ENCODE results near the gene AUTS2. TPM values are rescaled to one million over a fixed set of nuclear protein-coding genes. Genes with fewer than 3 reads are reported as not detected.

The AUTS2 gene
- total RNA-seq, 1 experiment from 2014 or later = 42.1 TPM

DNA sequence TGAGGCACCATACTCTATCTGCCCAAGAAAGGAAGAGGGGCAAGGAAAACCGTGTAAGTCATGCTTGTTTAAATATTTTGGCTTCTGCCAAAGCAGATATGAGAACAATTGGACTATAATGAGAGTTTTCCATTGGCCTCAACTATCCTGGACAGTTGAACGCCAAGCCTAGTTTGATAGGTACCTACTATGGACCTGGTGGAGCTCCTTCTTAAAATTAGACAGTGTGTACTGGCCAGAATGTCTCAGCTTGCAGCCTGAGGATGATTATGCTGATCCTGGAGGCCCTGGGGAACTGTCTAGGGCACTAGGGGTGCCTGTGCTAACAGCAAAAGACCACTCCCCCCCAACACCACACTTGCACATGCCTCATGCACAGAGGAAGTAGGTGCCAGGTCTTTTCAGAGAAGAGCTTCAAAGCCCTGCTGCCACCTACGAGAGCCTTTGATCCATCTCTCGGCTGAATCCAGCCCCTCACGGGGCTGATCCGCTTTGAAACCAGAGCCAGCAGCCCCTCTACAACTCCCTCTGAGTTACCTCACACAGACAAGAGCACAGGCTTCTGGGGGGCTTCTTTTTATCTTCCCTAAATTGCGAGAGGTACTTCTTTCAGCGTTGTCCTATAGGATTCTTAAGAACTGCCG, 1059.8 kb downstream of the AUTS2 start:
- H3K36me3 ChIP-seq (ENCODE audit: insufficient read depth, low read length, poor library complexity, severe bottlenecking) = no peaks in the 10 kb centered on the region
- CTCF ChIA-PET = no interaction called here
- H3K27ac ChIP-seq (ENCODE audit: low read depth, low read length, poor library complexity, severe bottlenecking) = no peak overlapping the region
- no peaks in the 10 kb centered on the region for H3K9me3 ChIP-seq (ENCODE audit: low read depth, low read length, poor library complexity, severe bottlenecking)
- no peaks in the 10 kb centered on the region for H3K27me3 ChIP-seq (replicated peaks; ENCODE audit: insufficient read depth, low read depth, low read length, poor library complexity)
- H3K4me1 ChIP-seq (ENCODE audit: insufficient read depth, low read length, poor library complexity, severe bottlenecking) = no peaks in the 10 kb centered on the region
- TF ChIP-seq EZH2 (IDR thresholded peaks at IDR 0.05; ENCODE audit: borderline replicate concordance, low read depth, low read length, poor library complexity, severe bottlenecking) = no peak
- TF ChIP-seq, protein P1, sequence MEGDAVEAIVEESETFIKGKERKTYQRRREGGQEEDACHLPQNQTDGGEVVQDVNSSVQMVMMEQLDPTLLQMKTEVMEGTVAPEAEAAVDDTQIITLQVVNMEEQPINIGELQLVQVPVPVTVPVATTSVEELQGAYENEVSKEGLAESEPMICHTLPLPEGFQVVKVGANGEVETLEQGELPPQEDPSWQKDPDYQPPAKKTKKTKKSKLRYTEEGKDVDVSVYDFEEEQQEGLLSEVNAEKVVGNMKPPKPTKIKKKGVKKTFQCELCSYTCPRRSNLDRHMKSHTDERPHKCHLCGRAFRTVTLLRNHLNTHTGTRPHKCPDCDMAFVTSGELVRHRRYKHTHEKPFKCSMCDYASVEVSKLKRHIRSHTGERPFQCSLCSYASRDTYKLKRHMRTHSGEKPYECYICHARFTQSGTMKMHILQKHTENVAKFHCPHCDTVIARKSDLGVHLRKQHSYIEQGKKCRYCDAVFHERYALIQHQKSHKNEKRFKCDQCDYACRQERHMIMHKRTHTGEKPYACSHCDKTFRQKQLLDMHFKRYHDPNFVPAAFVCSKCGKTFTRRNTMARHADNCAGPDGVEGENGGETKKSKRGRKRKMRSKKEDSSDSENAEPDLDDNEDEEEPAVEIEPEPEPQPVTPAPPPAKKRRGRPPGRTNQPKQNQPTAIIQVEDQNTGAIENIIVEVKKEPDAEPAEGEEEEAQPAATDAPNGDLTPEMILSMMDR (conservative IDR thresholded peaks at IDR 0.05; ENCODE audit: low read depth, low read length) = no peak
- POLR2A ChIA-PET (ENCODE audit: low non-redundant PET) = no interaction called here
- H3K4me3 ChIP-seq (ENCODE audit: low read depth, low read length, poor library complexity, severe bottlenecking) = no peak overlapping the region
- BruUV-seq (replicated peaks) = no TSS peak
- intact Hi-C loops (cut with micrococcal nuclease; ENCODE audit: unreplicated experiment) = no loop called here
- no peak for DNase-seq (ENCODE audit: low spot score)

DNA sequence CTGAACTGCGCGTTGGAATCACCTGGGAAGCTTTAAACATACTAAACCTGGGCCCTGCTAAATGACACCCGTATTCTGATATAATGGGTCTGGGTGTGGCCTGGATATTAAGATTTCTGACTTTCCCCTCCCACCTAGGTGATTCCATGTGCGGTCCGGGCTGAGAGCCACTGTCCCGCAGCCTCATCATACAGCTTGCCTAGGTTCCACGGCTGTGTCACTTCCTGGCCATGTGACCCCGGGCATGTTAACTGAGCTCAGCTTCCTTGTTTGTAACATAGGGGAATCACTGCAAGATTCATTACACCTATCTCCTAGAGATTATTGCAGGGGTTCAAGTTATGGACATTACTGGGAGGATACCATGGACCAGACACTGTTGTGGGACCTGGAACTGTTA, 1061.0 kb downstream of the AUTS2 start:
- no peaks in the 10 kb centered on the region for H3K9me3 ChIP-seq (ENCODE audit: low read depth, low read length, poor library complexity, severe bottlenecking)
- H3K27ac ChIP-seq (ENCODE audit: low read depth, low read length, poor library complexity, severe bottlenecking) = no peak overlapping the region
- no peaks in the 10 kb centered on the region for H3K4me1 ChIP-seq (ENCODE audit: insufficient read depth, low read length, poor library complexity, severe bottlenecking)
- BruUV-seq (replicated peaks) = no TSS peak
- no peaks in the 10 kb centered on the region for H3K27me3 ChIP-seq (replicated peaks; ENCODE audit: insufficient read depth, low read depth, low read length, poor library complexity)
- no peak for DNase-seq (ENCODE audit: low spot score)
- CTCF ChIA-PET = no interaction called here
- no peaks in the 10 kb centered on the region for H3K36me3 ChIP-seq (ENCODE audit: insufficient read depth, low read length, poor library complexity, severe bottlenecking)
- TF ChIP-seq, protein P1 (conservative IDR thresholded peaks at IDR 0.05; ENCODE audit: low read depth, low read length) = no peak
- no peak for TF ChIP-seq EZH2 (IDR thresholded peaks at IDR 0.05; ENCODE audit: borderline replicate concordance, low read depth, low read length, poor library complexity, severe bottlenecking)
- intact Hi-C loops (cut with micrococcal nuclease; ENCODE audit: unreplicated experiment) = no loop called here
- no peak overlapping the region for H3K4me3 ChIP-seq (ENCODE audit: low read depth, low read length, poor library complexity, severe bottlenecking)
- POLR2A ChIA-PET (ENCODE audit: low non-redundant PET) = no interaction called here

DNA sequence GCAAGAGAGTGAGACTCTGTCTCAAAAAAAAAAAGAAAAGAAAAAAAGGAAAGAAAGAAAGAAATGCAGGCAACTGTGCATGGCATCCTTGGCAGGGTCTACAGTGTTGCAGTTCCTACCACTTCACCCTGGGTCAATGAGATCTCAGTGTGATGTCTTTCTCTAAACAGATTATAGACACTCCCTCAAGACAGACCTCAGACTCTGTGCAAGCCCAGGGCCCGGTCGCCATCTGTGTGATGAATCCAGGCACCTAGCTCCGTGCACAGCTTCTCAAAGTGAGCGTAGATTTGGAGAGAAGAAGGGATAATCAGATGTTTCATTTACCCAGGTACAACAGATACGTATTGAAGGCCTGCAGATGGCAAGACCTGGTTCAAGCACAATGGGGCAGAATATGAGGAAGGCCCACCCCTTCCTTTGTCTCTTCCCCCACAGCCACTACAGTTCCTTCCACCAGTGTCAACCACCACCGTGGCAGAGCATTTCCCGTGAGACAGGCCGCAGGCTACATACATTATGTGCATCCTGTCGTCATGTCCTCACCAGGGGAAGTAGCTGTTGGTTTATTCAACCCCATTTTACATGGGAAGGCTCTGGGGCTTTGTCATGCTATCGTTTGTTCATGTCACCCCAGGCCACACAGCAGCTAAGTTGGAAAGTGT, 1062.0 kb downstream of the AUTS2 start:
- BruUV-seq (replicated peaks) = no TSS peak
- Histone ChIP-seq H3K27ac (ENCODE audit: low read depth, low read length, poor library complexity, severe bottlenecking) (no peak overlapping the region), H3K27me3 (replicated peaks; ENCODE audit: insufficient read depth, low read depth, low read length, poor library complexity) (no peaks in the 10 kb centered on the region), H3K4me1 (ENCODE audit: insufficient read depth, low read length, poor library complexity, severe bottlenecking) (no peaks in the 10 kb centered on the region), H3K9me3 (ENCODE audit: low read depth, low read length, poor library complexity, severe bottlenecking) (no peaks in the 10 kb centered on the region), H3K36me3 (ENCODE audit: insufficient read depth, low read length, poor library complexity, severe bottlenecking) (no peaks in the 10 kb centered on the region), H3K4me3 (ENCODE audit: low read depth, low read length, poor library complexity, severe bottlenecking) (no peak overlapping the region)
- intact Hi-C loops (cut with micrococcal nuclease; ENCODE audit: unreplicated experiment) = no loop called here
- CTCF ChIA-PET = no interaction called here
- TF ChIP-seq, protein P1 (conservative IDR thresholded peaks at IDR 0.05; ENCODE audit: low read depth, low read length) = no peak
- TF ChIP-seq EZH2 (IDR thresholded peaks at IDR 0.05; ENCODE audit: borderline replicate concordance, low read depth, low read length, poor library complexity, severe bottlenecking) = no peak
- POLR2A ChIA-PET (ENCODE audit: low non-redundant PET) = no interaction called here
- no peak for DNase-seq (ENCODE audit: low spot score)

All from A673 (cell line).